HepG2 (cell line): ENCODE measurements around the gene ALX1. TPM values are rescaled to one million over a fixed set of nuclear protein-coding genes. Genes with fewer than 3 reads are reported as not detected.

Experiments used
- ATAC-seq: fragments of 200-7000 bp; cut with Tn5 transposase; 3 replicates; pipeline ENCODE4 v1.9.1; 2020; ENCODE audit warnings: mild to moderate bottlenecking, moderate library complexity
- BruUV-seq: library from RNA; stranded (reverse); fragments of 400-500 nt; replicated peaks from 2 replicates; lab custom pipeline; 2021; lab: Mats Ljungman, UMichigan
- CTCF ChIA-PET: fragments of 300-600 bp; formaldehyde crosslinking; extraction: SDS; loops from one replicate; lab custom pipeline; 2021; ENCODE audit warnings: low total read pairs, inconsistent platforms, low intra/inter-chr PET ratio; lab: Yijun Ruan, JAX
- POLR2A ChIA-PET: fragments of 350-600 bp; sonication (Branson Sonifier 250); formaldehyde crosslinking; loops from one replicate; lab custom pipeline; 2020; ENCODE audit warnings: antibody characterized with exemption, inconsistent platforms; lab: Yijun Ruan, JAX
- DNase-seq: peaks from one replicate; pipeline ENCODE4 v3.0.0-alpha.2; 2015; ENCODE audit warnings: low spot score
- FAIRE-seq: peaks from 3 replicates; lab custom pipeline; 2011; peaks lifted over from hg19 to GRCh38; lab: Jason Lieb, UNC
- H2AFZ ChIP-seq: one replicate; pipeline ENCODE4 v1.6.1; 2011; ENCODE audit warnings: low read length, inconsistent platforms
- H3K27ac ChIP-seq: fragments of 300-600 bp; 3 replicates; pipeline ENCODE4 v1.8.0; 2011; ENCODE audit warnings: mixed run types, mild to moderate bottlenecking, mixed read lengths, low read length, inconsistent platforms; ENCODE audit not compliant: insufficient read depth; ENCODE audit errors: extremely low read length
- H3K27me3 ChIP-seq, 2 experiments: fragments of 200-600 bp in 1 of 2; 2 replicates in 1 of 2; 3 replicates in 1 of 2; pipeline versions ENCODE4 v1.6.0 to v1.8.0; 2011; ENCODE audit warnings: low read length in 2 of 2, mild to moderate bottlenecking in 2 of 2, moderate library complexity in 2 of 2, inconsistent platforms in 1 of 2; ENCODE audit not compliant: insufficient read depth in 2 of 2, control insufficient read depth in 1 of 2
- H3K36me3 ChIP-seq, 2 experiments: fragments of 200-600 bp in 1 of 2; replicated peaks in 1 of 2; 2 replicates in 1 of 2; 3 replicates in 1 of 2; pipeline versions ENCODE4 v1.5.1 to v1.8.0; 2011; ENCODE audit warnings: low read length in 2 of 2, inconsistent platforms in 1 of 2; ENCODE audit not compliant: insufficient read depth in 2 of 2, control insufficient read depth in 1 of 2
- H3K4me1 ChIP-seq: 2 replicates; pipeline ENCODE4 v1.5.1; 2012; ENCODE audit warnings: low read length, inconsistent platforms; ENCODE audit not compliant: insufficient read depth
- H3K4me2 ChIP-seq: 2 replicates; pipeline ENCODE4 v1.6.0; 2011; ENCODE audit warnings: low read depth, low read length, inconsistent platforms
- H3K4me3 ChIP-seq, 3 experiments: fragments of 200-600 bp in 1 of 3; sonication (generic), shearing (Covaris generic) in 1 of 3; replicated peaks in 1 of 3; 2 replicates each; pipeline ENCODE4 v1.5.1; 2011 to 2016; ENCODE audit warnings: low read length in 3 of 3, inconsistent platforms in 2 of 3, low read depth in 2 of 3, mild to moderate bottlenecking in 2 of 3, control low read depth in 1 of 3, mixed read lengths in 1 of 3; ENCODE audit not compliant: insufficient read depth in 1 of 3
- H3K79me2 ChIP-seq: one replicate; pipeline ENCODE4 v1.6.1; 2011; ENCODE audit warnings: low read length, inconsistent platforms; ENCODE audit not compliant: insufficient read depth
- H3K9ac ChIP-seq: 2 replicates; pipeline ENCODE4 v1.6.0; 2011; ENCODE audit warnings: mild to moderate bottlenecking, low read depth, low read length, inconsistent platforms; ENCODE audit not compliant: insufficient read depth
- H3K9me3 ChIP-seq: 2 replicates; pipeline ENCODE4 v1.5.1; 2012; ENCODE audit warnings: mild to moderate bottlenecking, low read length
- H4K20me1 ChIP-seq: 2 replicates; pipeline ENCODE4 v1.6.0; 2011; ENCODE audit warnings: inconsistent platforms, mild to moderate bottlenecking, low read length, moderate library complexity; ENCODE audit not compliant: insufficient read depth
- CBX2 ChIP-seq, 2 experiments: fragments of 200-600 bp in 1 of 2; sonication (generic); formaldehyde crosslinking in 1 of 2; IDR thresholded peaks; 2 replicates each; pipeline versions ENCODE4 v1.7.0 to v1.8.1; 2018 to 2022; ENCODE audit warnings: low read depth in 2 of 2, low read length in 1 of 2, mild to moderate bottlenecking in 1 of 2, missing genetic modification reagents in 1 of 2
- HHEX ChIP-seq: IDR thresholded peaks from 2 replicates; pipeline ENCODE4 v1.6.1; 2016; ENCODE audit warnings: control low read depth
- MIER3 ChIP-seq: IDR thresholded peaks from 2 replicates; pipeline ENCODE4 v1.6.1; 2016; ENCODE audit warnings: missing compliant biosample characterization, borderline replicate concordance
- PRMT3 ChIP-seq: sonication (generic); formaldehyde crosslinking; IDR thresholded peaks from 2 replicates; pipeline ENCODE4 v1.8.1; 2022; ENCODE audit warnings: low read depth, mild to moderate bottlenecking, moderate library complexity, missing genetic modification reagents, borderline replicate concordance
- ZMAT3 ChIP-seq: sonication (generic); formaldehyde crosslinking; conservative IDR thresholded peaks from 2 replicates; pipeline ENCODE4 v1.7.0; 2021; ENCODE audit warnings: missing genetic modification reagents
- ZNF44 ChIP-seq: sonication (generic); formaldehyde crosslinking; IDR thresholded peaks from 2 replicates; pipeline ENCODE4 v1.5.1; 2020; ENCODE audit warnings: mild to moderate bottlenecking, missing genetic modification reagents
- WGBS: methylation state at CpG from one replicate; pipeline ENCODE4 v1.1.6; 2017; ENCODE audit warnings: low lambda C conversion rate; 5-methylcytosine and 5-hydroxymethylcytosine counted together
- in situ Hi-C: cut with HindIII; loops from 2 replicates; pipeline ENCODE4 v1.10.0; 2017; ENCODE audit warnings: low pct_unique_long_range_greater_than_20kb; ENCODE audit not compliant: extremely low pct_ligation_motif_present
- intact Hi-C: fragments of 100-400 bp; cut with micrococcal nuclease; formaldehyde crosslinking; loops from one replicate; pipeline ENCODE4 v1.10.0; 2022; ENCODE audit not compliant: unreplicated experiment
- polyA plus RNA-seq, 8 experiments: library from polyadenylated mRNA; depleted of rRNA in 3 of 8; stranded (reverse) in 7 of 8; unstranded in 1 of 8; fragments of >200 nt; fragmentation: Illumina TruSeq in 4 of 8; extraction: Trizol in 4 of 8; gene quantifications; 2 replicates each; pipeline versions ENCODE4 v1.2.1 to v1.2.3, GENCODE V29; 2011 to 2016; ENCODE audit warnings: low read depth in 4 of 8, missing spikeins in 1 of 8, mixed read lengths in 1 of 8; ENCODE audit not compliant: insufficient read depth in 1 of 8
- total RNA-seq, 5 experiments: library from RNA; depleted of rRNA; stranded (reverse); fragments of >200 nt; fragmentation: Illumina TruSeq; extraction: Trizol; gene quantifications; 2 replicates each; pipeline ENCODE4 v1.2.3, GENCODE V29; 2016; ENCODE audit warnings: low read depth in 1 of 5

Gene ALX1
- total and polyA plus RNA-seq, 2 of the 13 experiments (the other 11 are each of a cell fraction or from before 2014, with no cell fraction given): not detected

DNA sequence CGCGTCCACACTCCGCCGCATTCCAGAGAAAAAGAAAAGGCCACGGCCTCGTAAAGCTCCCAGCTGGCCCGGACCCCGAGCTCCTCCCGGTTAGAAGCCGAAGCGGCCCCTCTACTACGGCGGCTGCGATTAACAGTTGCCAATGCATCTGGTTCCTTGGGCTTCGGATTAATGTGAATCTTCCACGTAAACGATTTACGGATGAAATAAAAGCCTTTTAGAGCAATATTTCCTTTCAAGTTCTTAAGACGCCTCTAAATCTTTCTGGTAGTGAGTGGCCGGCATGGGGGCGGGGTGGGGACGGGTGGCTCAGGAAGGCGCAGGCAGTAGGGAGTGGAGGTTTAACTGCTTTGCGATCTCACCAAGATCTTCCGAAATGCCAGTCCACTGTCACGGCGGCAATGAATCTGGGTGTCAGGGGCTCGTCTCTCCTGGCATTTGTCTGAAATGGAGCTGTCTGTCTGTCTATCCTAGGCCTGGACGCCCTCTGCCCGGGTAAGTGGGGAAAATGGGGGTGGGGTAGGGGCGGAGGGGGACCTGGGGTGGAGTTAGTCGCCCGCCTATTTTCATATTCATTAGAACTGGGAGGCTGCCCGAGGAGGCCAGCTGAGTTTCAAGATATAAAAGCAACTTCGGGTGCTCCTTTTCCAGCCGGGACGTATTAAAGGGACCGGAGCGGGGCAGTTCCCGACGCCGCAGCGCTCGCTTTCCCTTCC is 413 bp upstream of the ALX1 start (continued):
- TF ChIP-seq PRMT3 (CRISPR knock-in tag): no peak
- TF ChIP-seq ZMAT3 (CRISPR knock-in tag): no peak

DNA sequence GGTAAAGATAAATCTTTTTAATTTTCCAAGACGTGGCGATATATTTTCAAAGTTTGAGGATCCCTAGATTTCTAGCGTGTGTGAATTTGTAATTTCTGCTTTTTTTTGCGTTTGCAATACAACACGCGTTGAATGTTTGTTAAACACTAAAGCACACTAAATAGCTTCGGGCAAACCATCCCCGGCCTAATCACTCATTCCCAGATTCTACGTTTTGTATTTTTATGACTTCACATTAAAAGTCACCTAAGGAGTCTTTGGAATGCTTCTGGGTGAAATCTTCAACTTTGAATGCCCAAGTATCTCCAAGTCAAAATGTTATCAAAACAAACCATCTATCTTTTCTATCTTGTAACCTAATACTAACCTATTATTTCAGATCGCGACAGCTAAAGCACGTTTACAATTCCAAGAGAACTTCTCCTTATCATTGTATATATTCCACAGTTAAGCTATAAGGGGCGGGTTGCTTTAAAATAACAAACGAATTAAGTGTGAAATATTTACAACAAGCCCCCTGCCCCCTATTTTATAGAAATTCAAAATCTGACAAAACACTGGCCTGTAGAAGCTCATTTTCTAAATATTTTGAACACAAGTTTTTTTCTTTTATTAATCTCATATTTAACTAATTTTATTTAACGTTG is 1.1 kb downstream of the ALX1 start:
- Histone ChIP-seq H3K27me3 (peaks cover 5 to 32% of the 10 kb centered on the region in 2 experiments; a peak in 4 of 5 replicates), H3K36me3 (no peaks in the 10 kb centered on the region), H3K4me1 (0 out of 2 replicates have a peak, but pooled peaks cover 5% of the 10 kb centered on the region), H3K79me2 (no peaks in the 10 kb centered on the region), H4K20me1 (no peaks in the 10 kb centered on the region), H3K4me2 (no peak overlapping the region), H3K9ac (no peak overlapping the region), H3K4me3 (no peak overlapping the region), H2AFZ (no peak overlapping the region), H3K9me3 (no peaks in the 10 kb centered on the region), H3K27ac (no peak overlapping the region)
- WGBS: 33% methylated on average over 15 of the region's 15 CpGs
- BruUV-seq: no TSS peak
- ATAC-seq: no peak
- FAIRE-seq: no peak
- POLR2A ChIA-PET: no interaction called here
- TF ChIP-seq ZNF44 (CRISPR knock-in tag) (no peak), CBX2 (IDR thresholded peaks at IDR 0.05; ENCODE audit: low read depth, low read length) (peak; percentile 86), CBX2 (CRISPR knock-in tag; IDR thresholded peaks at IDR 0.05; ENCODE audit: low read depth) (no peak; the same call in 1 of the 2 replicates), MIER3 (no peak), HHEX (CRISPR knock-in tag) (no peak)
- in situ Hi-C loops: no loop called here
- CTCF ChIA-PET: no interaction called here
- DNase-seq: no peak
- intact Hi-C loops: no loop called here
